ENCODE results near the gene ST6GALNAC6.
A peak's percentile ranks its signal among the peaks of the same experiment; 100 is the strongest.

The ST6GALNAC6 gene

DNA sequence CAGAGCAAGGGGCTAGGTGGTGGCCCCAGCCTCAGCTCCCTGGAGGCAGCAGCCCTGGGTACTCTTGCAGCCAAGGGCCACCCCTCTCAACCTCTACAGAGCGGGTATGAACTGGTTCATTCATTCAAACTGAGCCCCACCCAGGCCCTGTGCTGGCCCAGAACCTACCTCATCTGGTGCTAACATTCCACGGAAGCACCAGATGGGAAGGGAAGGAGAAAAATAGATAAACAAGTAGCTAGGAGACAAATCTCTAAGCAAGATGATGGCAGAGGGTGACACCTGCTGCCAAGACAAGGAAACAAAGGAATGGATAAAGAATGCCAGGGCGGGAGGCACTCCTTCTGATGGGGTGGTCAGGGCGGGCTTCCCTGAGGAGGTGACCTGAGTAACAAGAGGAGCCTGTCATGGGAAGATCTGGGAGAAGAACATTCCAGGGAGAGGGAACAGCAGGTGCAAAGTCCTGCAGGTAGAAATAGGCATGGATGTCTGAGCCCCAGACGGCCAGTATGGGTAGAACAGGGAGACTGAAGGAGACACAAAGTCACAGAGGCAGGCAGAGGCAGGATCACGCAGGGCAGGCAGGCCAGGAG is 11.3 kb upstream of the ST6GALNAC6 start:
- H4K20me1 ChIP-seq, result peaks cover 44% of the 10 kb centered on the region
- H3K27me3 ChIP-seq, result no peaks in the 10 kb centered on the region
- peak overlapping the region; percentile 90 for H3K4me2 ChIP-seq
- no peak overlapping the region; the same call in 1 of the 2 replicates for H3K4me3 ChIP-seq
- peak overlapping the region; percentile 17 for H3K9ac ChIP-seq
- H3K36me3 ChIP-seq, result peaks cover 78% of the 10 kb centered on the region
- H3K9me3 ChIP-seq, result no peaks in the 10 kb centered on the region
- H3K27ac ChIP-seq, result peak overlapping the region; percentile 98
- peaks cover 89% of the 10 kb centered on the region for H3K4me1 ChIP-seq
- TF ChIP-seq Cebpa-rat (IDR thresholded peaks at IDR 0.05), result no peak

DNA sequence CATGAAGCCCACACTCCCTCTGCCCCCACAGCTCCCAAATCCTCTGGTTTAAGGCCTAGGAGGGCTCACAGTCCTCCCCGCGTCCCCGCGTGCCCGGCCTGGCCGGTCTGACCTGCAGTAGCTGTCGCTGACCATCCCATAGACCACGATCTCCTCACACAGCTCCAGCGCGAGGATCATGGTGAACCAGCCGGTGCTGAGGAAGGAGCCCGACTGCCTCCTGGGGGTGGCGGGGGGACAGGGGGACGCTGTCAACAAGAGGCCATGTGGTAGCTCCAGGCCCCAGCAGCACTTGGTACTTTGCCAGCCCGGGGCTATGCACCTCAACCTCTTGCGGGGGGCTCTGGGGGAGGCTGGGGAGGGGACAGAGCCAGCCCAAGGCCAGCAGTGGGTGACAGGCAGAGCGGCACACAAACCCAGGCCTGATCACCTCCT is 10.5 kb upstream of the ST6GALNAC6 start:
- no peaks in the 10 kb centered on the region for H3K9me3 ChIP-seq
- H3K36me3 ChIP-seq, result peaks cover 75% of the 10 kb centered on the region
- H3K9ac ChIP-seq, result peak overlapping the region; percentile 17
- no peak overlapping the region for H3K4me3 ChIP-seq
- no peak for TF ChIP-seq Cebpa-rat (IDR thresholded peaks at IDR 0.05)
- H3K27me3 ChIP-seq, result no peaks in the 10 kb centered on the region
- peaks cover 90% of the 10 kb centered on the region for H3K4me1 ChIP-seq
- peak overlapping the region; percentile 98 for H3K27ac ChIP-seq
- H3K4me2 ChIP-seq, result peak overlapping the region; percentile 90
- H4K20me1 ChIP-seq, result peaks cover 43% of the 10 kb centered on the region

DNA sequence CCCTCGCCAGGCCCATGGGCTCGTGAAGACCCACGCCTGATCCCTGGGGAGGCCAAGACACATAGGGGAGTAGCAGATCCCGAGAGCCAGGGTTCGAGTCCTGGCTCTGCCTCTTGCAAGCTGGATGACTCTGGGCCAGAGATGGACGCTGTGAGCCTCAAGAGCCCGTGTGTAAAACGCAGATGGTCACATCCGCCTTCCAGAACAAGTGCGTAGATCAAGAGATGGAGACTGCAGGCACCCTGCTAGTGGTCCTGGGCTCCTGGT is 9.2 kb upstream of the ST6GALNAC6 start:
- no peak overlapping the region for H3K4me3 ChIP-seq
- no peak overlapping the region for H3K9ac ChIP-seq
- H3K27ac ChIP-seq, result no peak overlapping the region
- no peaks in the 10 kb centered on the region for H3K27me3 ChIP-seq
- H4K20me1 ChIP-seq, result peaks cover 38% of the 10 kb centered on the region
- no peaks in the 10 kb centered on the region for H3K9me3 ChIP-seq
- H3K4me1 ChIP-seq, result peaks cover 90% of the 10 kb centered on the region
- H3K36me3 ChIP-seq, result peaks cover 63% of the 10 kb centered on the region
- TF ChIP-seq Cebpa-rat (IDR thresholded peaks at IDR 0.05), result no peak
- H3K4me2 ChIP-seq, result no peak overlapping the region

DNA sequence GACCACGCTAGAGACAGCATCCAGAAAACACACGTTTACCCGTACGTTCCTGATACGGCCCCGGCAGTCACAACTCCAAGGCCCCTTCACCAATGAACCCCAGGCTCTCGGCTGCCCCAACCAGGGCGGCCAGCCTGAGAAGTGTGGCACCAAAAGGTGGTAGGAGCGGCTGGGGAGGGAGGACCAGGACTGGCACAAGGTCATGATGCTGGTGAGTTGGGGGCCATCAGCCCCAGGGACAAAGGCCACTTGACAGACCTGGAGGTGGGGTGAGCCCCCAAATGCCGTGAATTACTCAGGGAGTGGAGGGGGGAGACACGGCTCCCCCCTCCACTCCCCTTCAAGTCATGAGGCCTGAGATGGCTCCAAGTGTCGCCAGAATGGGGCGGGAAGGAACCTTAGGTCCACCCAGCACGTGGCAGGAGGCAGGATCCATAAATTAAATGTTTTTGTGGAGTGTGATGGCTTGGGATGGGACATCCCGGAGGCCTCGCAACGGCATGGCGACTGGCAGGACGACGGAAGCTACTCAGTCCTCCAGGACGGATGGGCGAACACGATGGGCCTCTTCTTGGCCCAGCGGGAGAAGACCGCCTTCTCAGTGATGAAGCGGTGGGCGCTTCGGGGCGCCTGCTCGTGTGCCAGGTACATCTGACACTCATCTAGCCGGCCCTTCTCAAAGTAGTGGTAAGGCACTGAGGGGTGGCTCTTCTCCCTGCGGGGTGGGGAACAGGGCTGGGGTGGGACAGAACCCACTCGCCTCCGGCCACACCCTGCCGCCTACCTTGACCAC is 8.7 kb upstream of the ST6GALNAC6 start:
- H3K4me3 ChIP-seq, result no peak overlapping the region
- H3K4me1 ChIP-seq, result peaks cover 90% of the 10 kb centered on the region
- no peak for TF ChIP-seq Cebpa-rat (IDR thresholded peaks at IDR 0.05)
- H3K9me3 ChIP-seq, result no peaks in the 10 kb centered on the region
- H4K20me1 ChIP-seq, result peaks cover 37% of the 10 kb centered on the region
- H3K4me2 ChIP-seq, result peak overlapping the region; percentile 92
- no peaks in the 10 kb centered on the region for H3K27me3 ChIP-seq
- H3K27ac ChIP-seq, result peak overlapping the region; percentile 85
- peak overlapping the region; percentile 73 for H3K9ac ChIP-seq
- H3K36me3 ChIP-seq, result peaks cover 58% of the 10 kb centered on the region

DNA sequence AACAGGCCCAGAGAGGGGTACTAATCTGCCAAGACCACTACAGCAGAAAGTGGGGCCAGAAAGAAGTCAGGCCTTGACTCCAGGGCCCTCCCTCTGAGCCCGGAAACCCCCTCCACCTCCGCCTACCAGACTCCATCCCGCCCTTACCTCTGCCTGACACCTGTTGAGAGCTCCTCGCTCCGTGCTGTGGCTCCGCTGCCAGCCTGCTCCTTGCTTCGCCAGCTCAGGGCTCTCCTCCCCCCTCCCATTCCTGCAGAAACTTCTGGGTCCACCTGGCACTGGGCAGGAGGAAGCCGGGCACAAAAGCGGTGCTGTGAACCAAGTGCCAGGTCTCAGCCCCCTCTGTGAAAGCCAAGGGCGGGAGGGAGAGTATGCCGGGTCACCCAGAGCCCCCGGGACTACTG is 6.4 kb upstream of the ST6GALNAC6 start:
- Histone ChIP-seq H3K27ac (peak overlapping the region; percentile 85), H3K9ac (peak overlapping the region; percentile 73), H3K4me1 (peaks cover 90% of the 10 kb centered on the region), H3K4me2 (peak overlapping the region; percentile 92), H3K4me3 (peak overlapping the region; percentile 53), H3K9me3 (no peaks in the 10 kb centered on the region), H3K36me3 (peaks cover 35% of the 10 kb centered on the region), H4K20me1 (peaks cover 14% of the 10 kb centered on the region), H3K27me3 (no peaks in the 10 kb centered on the region)
- no peak for TF ChIP-seq Cebpa-rat (IDR thresholded peaks at IDR 0.05)

DNA sequence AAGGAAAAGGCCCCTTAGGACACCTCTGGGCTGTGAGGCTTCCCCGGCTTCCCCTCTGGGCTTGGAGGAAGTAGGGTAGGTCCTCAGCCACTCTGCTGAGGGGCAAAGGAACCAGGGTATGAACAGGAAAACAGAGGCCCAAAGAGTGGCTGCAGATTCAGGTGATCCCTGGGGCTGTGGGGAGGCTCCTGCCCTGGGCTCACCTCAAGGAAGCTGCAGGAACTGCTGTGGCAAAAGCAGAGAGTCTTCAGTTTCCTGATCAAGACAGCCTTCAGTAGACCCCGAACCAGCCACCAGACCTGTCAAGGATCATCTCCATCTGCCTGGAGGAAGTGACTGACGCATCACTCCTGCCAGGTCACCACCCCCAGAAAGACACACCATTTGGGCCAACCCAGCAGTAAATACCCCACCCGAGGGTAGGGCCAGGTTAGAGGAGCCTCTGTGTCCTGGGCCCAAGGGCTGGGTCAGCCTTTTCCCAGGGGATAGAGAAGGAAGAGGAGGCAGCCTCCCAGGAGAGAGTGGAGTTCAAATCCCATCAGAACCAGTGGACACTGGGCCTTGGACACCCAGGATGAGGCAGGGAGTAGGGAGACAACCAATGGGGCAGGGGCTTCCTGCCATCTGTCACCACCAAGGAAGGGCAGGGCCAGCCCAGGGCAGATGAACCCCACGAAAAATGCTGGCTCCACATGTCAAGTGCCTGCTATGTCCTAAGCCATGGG is 5.8 kb upstream of the ST6GALNAC6 start:
- H3K9ac ChIP-seq, result peak overlapping the region; percentile 73
- H3K4me1 ChIP-seq, result peaks cover 90% of the 10 kb centered on the region
- H3K36me3 ChIP-seq, result peaks cover 29% of the 10 kb centered on the region
- H3K27ac ChIP-seq, result peak overlapping the region; percentile 85
- H3K4me3 ChIP-seq, result peak overlapping the region; percentile 53
- H3K27me3 ChIP-seq, result no peaks in the 10 kb centered on the region
- TF ChIP-seq Cebpa-rat (IDR thresholded peaks at IDR 0.05), result no peak
- peak overlapping the region; percentile 92 for H3K4me2 ChIP-seq
- peaks cover 8% of the 10 kb centered on the region for H4K20me1 ChIP-seq
- no peaks in the 10 kb centered on the region for H3K9me3 ChIP-seq

DNA sequence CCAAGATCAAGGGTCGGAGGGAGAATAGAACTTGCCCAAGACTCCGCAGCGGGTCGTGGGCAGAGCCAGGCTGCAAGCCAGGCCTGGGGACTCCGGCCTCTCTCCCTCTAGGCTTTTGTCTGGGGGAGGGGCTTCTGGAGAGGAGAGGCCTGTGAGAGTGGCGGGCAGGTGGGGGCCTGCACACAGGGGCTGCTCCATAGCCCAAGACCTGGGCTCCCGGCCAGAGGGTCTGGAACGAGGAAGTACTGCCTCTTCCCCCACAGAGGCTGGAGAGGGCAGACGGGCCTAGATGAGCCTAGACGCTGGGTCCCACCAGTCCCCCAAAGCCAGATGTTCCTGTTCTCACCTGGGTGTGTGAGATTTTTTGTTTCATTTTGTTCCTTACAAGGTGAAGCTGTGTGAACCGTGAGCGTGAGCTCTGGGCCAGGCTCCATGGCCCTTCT is 5.2 kb upstream of the ST6GALNAC6 start:
- H3K9me3 ChIP-seq, result no peaks in the 10 kb centered on the region
- peak overlapping the region; percentile 92 for H3K4me2 ChIP-seq
- peak overlapping the region; percentile 53 for H3K4me3 ChIP-seq
- peaks cover 2% of the 10 kb centered on the region; the same call in 1 of the 2 replicates for H4K20me1 ChIP-seq
- H3K36me3 ChIP-seq, result peaks cover 23% of the 10 kb centered on the region
- H3K27me3 ChIP-seq, result no peaks in the 10 kb centered on the region
- H3K27ac ChIP-seq, result peak overlapping the region; percentile 85
- peaks cover 90% of the 10 kb centered on the region for H3K4me1 ChIP-seq
- H3K9ac ChIP-seq, result peak overlapping the region; percentile 73
- no peak for TF ChIP-seq Cebpa-rat (IDR thresholded peaks at IDR 0.05)

DNA sequence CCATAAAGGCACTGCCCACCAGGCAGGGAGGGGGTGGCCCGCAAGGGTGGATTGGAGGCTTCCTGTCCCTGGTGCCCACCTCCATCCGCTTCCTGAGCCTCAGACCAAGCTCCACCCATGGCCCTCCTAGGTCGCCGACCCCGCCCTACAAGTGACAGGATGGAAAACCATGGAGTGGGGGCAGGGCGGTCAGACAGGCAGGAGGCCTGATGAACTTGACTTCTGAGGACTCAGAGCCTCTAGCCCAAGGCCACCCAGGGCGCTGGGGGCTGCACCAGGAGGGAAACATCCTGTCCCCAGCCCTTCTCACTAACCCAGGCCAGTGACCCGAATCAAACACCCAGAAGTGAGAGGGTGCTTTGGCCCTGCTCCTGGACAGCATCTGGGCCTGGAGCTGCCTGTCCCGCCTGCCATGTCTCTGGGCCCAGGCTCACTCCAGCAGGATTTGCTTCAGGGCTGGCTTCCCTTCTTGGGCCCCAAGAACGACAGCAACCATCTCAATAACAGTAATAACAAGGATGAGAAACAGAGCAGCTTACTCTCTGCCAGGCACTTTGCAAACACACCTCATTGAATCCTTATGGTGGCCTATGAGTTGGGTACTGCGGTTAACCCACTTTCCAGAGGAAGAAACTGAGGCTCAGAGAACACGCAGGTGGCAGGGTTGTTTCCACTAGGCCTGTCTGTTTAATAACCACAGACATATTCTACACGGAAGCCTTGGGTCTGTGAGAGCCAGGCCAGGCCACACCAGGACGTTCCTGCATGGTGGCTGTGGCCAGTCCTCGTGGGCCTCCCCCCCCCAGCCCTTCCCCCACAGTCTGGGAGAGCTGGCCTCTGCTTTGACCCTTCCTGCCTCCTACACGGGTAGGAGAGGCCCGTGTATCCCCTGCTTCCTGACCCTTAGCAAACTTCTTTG is 4.4 kb upstream of the ST6GALNAC6 start:
- no peaks in the 10 kb centered on the region for H3K9me3 ChIP-seq
- no peaks in the 10 kb centered on the region; the same call in 1 of the 2 replicates for H4K20me1 ChIP-seq
- peaks cover 87% of the 10 kb centered on the region for H3K4me1 ChIP-seq
- H3K9ac ChIP-seq, result peak overlapping the region; percentile 73
- H3K27me3 ChIP-seq, result no peaks in the 10 kb centered on the region
- peaks cover 17% of the 10 kb centered on the region for H3K36me3 ChIP-seq
- peak overlapping the region; percentile 92 for H3K4me2 ChIP-seq
- H3K27ac ChIP-seq, result peak overlapping the region; percentile 85
- no peak for TF ChIP-seq Cebpa-rat (IDR thresholded peaks at IDR 0.05)
- H3K4me3 ChIP-seq, result peak overlapping the region; percentile 53

All from BLaER1 (cell line).